HG03565 (cell line): ENCODE results near the gene KCNJ12.
"Not testable (repeated sequence)": the region's sequence is repeated elsewhere in the genome, so short reads cannot be mapped to it uniquely, and the experiment has no call there.

ENCODE experiments used
- ATAC-seq: cut with Tn5 transposase; IDR thresholded peaks from one replicate; pipeline ENCODE4 v1.9.1; 2021; ENCODE audit warnings: mild to moderate bottlenecking, moderate library complexity; ENCODE audit not compliant: unreplicated experiment

KCNJ12 gene

DNA sequence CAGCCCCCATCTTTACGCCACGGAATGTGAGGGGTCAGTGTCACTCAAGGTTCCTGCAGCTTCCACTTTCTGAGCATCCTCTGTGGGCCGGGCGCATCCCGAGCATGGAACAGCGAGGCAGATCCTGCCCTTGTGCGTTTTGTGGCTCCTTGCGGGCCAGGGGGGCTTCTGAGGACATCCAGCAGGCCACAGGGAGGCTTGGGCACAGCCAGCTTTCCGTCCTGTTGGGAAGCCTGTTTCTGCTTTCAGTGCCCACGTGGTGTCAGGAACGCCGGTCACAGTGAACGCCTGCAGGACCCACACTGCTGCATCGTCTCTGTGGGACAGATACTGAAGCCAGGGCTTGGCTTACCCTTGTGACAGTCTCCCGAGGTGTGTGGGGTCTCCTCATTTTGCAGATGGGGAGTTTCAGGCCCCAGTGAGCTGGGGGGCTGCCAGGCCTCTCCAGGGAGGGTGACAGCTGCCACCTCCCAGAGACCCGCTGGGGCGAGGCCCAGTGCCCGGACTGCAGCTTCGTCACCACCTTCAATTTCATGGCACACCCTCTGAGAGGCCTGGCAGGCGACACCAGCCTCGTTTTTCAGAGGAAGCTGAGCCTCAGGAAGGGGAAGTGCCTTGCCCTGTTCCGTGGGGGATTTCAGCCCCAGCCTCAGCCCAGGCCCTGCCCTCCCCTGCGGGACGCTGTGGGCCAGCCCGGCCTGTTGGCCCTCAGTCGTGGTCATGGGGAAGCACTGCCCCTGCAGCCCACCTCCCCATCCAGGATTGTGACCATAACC, 29.0 kb downstream of the KCNJ12 start:
- not testable (repeated sequence) for ATAC-seq

DNA sequence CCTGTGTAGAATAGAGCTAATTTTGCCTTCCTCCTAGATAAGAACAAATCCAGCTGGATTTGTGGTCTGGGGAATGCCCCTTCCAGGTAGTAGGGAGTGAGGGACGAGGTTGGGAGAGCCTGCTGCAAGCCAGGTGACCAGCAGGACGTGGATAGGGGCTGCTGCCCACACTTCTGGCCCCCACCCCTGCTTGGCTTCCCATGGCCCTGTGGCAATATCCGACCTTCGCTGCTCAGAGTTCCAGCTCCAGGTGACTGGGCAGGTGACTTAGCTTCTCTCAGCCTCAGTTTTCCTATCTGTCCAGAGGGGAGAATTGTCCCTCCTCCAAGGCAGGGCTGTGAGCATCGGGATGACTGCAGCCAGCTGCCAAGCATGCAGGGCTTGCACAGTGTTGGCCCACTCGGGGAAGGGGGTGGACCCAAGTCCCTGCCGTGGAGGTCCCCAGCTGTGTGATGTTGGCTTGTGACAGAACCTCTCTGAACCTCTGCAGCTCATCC, 29.8 kb downstream of the KCNJ12 start:
- ATAC-seq, result not testable (repeated sequence)

DNA sequence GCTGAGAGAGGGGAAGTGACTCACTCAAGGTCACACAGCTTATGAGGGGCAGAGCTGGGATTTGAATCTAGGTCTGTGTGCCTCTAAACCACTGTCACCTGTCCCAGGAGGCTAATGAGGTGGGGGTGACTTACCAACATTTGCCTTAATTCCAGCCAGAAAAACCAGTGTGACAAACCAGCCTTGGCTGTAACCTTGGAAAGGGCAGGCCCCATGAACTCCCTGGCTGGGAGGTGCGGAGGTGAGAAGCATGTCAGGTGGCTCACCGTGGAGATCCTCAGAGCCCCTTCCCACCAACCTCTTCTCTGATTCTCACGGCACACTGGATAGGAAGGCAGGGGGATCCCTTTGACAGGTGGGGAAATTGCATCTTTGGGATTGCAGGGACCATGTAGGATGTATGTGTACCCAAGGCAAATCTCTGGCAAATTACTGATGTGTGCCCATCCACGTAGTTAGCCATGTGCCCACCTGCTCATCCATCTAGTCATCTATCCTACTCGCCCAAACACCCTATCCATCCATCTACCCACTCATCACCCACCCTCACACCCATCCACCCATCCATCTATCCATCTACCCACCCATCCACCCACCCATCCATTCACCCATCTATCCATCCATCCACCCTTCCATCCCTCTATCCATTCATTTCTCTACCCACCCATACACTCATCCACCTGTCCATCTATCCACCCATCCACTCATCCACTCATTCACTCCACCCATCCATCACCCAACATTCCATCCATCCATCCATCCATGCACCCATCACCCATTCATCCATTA, 30.7 kb downstream of the KCNJ12 start:
- ATAC-seq, result not testable (repeated sequence)

DNA sequence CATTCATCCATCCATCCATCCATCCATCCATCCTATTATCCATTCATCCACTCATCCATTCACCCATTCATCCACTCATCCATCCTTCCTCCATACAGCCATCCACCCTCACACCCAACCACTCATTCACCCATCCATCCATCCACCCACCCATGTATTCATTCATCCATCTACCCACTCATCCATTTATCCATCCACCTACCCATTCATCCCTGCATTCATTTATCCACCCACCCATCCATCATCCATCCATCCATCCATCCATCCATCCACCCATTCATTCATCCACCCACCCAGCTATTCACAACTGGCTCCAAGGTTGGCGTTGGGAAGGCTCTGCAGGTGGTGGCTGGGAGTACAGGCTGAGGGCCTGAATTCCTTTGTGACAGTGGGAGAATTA, 31.6 kb downstream of the KCNJ12 start:
- not testable (repeated sequence) for ATAC-seq

DNA sequence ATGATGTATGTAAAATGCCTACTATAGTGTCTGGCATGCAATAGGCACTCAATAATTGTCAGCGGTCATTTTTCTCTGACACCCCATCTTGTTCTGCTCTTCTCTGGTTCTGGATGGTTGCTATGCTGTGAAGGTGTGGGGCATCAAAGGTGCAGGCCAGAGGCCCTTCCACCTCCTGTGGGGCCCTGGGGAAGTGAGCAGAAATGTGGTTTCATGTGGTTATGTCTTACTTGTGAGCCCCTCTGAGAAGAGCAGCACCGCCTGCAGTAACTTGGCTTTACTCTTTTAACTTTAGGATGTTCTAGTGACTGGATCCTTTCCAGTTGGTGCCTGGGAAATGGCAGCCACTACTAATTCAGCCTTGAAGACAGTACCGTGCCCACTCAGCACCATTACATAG, 32.1 kb downstream of the KCNJ12 start:
- not testable (repeated sequence) for ATAC-seq

DNA sequence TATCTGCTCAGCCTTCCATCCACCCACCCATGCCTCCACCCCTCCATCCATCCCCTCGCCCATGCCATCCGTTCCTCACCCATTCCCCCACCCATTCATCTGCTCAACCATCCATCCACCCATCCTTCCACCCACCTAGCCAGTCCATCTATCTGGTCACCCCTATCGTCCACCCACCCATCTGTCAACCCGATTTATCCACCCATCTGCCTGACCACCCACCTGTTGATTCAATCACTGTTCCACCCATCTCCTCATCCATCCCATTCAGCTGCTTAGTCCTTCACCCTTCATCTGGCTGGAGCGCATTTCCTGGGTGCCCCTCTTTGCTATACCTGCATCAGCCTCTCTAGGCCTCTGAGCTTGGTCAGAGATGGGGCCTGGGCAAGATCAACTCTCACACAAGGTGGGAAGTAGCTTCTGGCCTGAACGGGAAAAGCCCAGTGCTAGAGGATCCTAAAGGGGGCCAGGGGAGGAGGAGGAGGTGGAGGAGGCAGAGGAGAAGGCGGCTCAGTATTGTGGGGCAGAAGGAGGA, 32.7 kb downstream of the KCNJ12 start:
- ATAC-seq, result not testable (repeated sequence)

DNA sequence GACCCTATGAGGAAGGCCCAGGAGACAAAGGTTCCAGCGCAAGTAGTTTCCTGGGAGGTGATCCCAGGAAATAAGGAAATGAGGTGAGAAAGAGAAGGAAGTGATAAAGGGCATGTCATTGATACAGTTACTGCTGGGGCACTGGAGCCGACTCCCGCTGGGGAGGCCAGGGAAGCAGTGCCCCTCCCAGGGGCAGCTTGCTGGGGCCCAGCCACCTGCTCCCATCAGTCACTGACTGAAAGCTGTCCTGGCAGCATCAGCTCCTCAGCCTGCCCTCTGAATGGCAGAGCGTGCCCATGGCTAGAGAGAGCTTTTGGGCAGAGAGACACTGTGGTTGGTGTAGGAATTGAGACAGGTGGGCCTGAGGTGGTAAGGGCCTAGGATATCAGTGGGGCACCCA, 33.2 kb downstream of the KCNJ12 start:
- ATAC-seq, result not testable (repeated sequence)

DNA sequence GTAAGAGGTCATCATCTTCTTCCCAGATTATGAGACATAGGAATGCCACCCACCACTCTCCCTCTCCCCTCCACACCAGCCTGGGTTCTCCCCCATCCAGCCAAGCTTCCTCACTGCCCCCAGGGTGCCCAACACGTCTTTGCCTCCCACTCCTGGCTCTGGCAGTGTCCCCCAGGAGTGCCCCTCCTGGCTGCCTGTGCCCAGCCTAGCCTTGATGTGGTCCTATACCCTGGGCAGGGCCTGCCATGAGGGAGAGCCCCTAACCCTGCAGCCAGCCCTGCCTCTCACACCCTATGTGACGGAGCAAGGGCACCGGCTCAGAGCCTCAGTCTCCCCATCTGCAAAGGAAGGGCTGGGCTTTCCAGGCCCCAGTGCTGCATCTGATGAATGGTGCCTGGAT, 33.8 kb downstream of the KCNJ12 start:
- not testable (repeated sequence) for ATAC-seq

DNA sequence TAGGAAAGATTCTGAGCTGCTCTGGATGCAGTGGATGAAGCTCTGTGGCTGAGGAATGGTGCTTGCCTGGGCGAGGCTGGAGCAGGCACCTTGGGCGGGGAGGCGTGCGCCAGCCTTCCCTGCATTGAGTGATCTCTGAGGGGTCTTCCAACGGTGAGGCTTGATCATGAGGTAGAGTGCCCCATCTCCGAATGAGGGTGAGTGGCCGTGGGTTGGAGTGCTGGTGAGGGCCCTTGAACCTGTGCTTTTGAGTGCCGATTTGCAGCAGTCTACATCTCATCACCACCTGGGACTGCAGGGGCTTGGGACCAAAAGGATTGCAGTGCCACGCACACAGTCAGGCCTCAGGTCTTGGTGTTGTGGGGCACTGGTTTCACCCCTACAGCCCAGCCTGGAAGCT, 34.2 kb downstream of the KCNJ12 start:
- not testable (repeated sequence) for ATAC-seq

DNA sequence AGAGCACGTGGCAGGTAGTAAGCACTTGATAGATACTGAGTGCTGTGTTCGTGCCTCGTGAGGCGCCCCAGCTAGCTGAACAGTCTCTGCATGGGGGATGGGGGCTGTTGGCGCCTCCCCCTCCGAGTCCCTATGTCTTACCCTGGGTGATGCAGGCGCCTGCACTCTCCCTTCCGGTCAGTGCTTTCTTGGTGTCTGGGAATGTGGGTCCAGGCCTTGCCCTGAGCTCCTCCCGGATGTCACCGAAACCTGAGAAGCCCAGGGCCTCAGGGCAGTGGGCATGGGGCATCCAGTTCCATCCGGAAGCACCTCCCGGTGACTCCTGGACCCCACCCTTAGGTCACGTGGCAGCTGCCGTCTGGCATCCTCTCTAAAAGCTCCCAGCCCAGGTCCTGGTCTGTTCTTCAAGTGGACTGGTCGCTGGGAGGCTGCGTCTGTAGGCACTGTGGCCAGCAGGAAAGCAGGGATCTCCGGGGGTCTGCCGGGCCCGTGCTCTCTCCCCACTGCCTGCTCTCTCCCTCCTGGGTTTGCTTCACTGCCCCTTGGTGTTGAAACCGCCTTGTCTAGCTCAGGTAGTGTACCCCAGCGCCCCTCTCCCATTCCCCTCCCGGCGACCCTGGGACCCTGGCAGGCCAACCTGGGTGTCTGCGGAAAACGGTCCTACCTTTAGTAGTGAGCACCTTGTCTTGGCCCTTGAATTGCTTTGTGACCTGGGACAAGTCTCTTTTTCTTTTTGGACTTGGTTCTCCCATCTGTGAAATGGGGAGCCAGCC, 34.9 kb downstream of the KCNJ12 start:
- not testable (repeated sequence) for ATAC-seq

DNA sequence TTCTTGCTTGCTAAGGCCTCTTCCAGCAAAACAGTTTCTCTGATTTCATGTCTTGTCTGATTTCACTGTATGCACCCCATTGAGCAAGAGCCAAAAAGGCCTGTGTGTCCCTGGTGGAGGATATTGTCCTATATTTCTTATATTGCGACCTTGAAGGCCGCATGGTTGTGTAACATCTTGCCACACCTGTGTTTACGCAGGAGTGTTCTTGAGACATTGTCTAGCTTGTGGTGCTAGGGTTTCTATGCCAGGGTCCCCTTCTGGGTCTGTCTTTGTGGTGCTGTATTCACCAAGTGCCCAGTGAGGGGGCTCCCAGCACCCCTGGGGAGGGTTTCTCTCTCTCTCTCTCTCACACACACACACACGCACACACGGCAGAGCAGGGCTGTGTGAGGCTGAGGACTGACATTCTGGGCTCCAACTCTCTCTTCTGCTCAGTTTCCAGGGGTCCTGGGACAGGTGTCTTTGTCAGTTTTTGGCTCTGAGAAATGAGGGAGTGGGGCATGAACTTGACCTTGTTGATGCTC, 35.6 kb downstream of the KCNJ12 start:
- not testable (repeated sequence) for ATAC-seq

DNA sequence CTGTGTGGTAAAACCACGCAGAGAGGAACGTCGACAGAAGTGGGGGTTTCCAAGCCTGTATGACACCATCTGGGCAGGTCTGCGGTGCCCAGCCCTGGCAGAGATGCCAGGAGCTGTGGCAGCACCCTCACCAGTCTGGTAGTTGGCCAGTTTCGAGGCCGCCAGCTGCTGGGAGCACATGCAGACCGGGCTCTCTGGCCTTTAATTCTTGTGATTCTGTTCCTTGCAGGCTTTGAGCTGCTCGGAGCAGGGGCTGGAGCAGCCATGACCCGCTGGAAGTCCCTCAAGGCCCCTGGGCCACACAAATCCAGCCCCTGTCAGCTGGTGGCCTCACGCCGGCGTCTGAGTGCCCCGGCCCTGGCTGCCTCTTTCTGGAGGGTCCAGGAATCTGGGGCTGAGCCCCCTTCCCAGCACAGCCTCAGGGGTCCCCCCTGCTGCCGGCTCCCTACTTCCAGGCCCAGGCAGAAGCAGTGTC, 36.1 kb downstream of the KCNJ12 start:
- ATAC-seq, result not testable (repeated sequence)

DNA sequence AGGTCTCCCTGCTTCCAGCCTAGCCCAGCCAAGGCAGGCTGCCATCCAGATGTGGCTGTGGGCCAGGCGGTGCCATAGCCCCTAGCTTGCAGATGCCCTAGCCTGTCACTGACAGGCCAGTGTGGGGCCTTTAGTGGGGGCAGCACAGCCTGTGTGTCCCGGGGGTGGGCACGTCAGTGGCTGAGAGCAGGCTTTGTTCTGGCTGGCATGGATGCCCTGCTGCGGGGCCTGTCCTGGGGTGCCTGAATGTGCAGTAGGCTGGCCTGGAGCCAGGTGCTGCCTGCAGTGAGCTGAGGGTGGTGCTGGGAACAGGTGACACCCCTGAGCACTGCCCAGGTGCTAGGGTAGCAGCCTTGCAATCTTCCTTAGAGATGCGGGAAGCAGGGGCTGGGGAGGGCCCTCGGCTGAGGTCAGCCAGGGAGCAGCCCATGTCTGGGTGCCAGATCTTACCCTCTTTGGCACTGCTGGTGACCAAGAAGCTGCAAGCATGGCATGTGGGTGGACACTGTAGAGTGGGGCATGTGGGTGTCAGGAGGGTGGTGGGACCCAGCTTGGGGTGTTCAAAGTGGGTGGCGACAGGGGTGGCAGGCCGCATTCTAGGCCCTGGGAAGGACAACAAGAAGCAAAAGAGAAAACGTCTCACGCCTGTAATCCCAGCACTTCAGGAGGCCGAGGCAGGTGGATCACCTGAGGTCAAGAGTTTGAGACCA, 37.6 kb downstream of the KCNJ12 start:
- not testable (repeated sequence) for ATAC-seq

DNA sequence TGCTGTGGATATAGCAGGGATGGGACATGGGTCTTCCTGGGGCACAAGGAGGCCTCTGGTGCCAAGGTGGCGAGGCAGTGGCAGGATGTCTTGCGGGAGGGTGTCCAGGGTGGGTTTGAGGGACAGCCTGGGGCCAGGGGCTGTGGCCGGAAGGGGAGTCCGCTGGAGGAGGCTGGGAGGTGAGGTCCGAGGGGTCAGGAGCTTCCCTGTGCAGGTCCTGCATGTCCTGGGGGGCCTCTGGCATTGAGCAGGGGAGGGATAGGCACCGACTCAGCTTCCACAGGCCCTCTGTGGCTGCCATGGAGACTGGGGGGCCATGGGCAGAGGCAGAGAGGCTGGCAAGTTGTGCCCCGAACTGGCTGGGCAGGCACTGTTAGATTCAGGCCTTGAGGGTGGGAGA, 38.5 kb downstream of the KCNJ12 start:
- not testable (repeated sequence) for ATAC-seq

DNA sequence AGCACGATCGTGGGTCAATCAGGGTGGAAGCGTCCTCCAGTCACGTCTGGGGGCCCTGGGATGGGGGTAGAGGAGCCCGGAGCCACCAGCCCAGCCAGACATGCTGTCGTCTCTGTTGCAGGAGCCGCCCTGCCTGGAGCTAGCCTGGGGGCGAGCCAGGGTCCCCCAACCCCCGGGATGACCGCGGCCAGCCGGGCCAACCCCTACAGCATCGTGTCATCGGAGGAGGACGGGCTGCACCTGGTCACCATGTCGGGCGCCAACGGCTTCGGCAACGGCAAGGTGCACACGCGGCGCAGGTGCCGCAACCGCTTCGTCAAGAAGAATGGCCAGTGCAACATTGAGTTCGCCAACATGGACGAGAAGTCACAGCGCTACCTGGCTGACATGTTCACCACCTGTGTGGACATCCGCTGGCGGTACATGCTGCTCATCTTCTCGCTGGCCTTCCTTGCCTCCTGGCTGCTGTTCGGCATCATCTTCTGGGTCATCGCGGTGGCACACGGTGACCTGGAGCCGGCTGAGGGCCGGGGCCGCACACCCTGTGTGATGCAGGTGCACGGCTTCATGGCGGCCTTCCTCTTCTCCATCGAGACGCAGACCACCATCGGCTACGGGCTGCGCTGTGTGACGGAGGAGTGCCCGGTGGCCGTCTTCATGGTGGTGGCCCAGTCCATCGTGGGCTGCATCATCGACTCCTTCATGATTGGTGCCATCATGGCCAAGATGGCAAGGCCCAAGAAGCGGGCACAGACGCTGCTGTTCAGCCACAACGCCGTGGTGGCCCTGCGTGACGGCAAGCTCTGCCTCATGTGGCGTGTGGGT, 39.2 kb downstream of the KCNJ12 start:
- not testable (repeated sequence) for ATAC-seq

DNA sequence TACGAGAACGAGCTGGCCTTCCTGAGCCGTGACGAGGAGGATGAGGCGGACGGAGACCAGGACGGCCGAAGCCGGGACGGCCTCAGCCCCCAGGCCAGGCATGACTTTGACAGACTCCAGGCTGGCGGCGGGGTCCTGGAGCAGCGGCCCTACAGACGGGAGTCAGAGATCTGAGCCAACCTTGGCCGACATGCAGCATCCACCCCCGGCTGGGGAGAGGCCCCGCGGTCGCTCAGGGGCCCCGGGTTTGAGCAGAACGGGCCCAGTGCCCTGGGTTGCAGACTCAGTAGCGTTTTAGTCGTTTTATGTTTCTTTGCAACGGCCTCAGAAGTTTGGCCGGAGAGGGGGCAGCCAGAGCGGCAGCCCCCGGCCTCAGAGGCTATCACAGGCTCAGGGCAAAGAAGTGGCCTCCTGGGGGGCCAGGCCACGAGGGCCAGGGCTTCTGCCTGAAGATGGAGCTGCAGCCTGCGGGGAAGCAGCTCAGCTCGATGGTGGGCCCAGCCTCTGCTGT, 40.4 kb downstream of the KCNJ12 start:
- ATAC-seq, result not testable (repeated sequence)

DNA sequence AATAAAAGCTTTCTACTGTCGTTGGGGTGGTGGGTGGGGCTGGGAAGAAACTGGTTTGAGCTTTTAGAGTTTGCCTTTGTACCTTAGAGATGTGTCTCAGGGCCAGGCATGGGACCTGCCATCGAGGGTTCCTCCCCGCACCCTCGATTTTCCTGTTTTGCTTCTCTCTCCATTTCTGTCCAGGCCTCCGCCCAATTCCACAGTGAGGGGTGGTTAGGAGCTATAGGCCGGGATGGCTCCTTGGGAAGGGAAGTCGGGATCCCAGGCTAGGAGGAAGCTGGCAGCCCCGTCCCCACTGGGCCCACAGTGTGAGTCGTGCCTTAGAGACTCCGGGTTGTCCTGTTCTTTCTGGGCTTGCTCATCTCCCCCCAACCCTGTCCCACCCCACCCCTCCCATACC, 41.2 kb downstream of the KCNJ12 start:
- not testable (repeated sequence) for ATAC-seq

DNA sequence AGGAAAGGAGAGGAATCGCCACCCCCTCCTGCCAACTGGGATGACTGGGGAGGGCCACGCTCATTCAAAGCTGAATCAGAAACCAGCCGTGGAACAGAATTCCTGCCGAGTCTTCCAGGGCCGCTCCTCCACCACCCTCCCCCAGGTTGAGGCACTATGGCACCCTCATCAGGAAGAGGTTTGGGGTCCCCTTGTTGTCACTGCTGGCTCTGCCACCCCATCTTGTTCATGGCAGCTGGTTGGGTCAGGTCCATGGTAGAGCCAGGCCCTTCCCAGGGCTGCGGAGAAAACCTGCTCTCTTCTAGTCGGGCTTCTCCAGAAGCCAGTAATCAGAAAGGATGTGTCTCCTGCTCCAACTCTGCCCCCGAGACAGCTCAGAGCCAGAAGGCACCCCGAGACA, 41.8 kb downstream of the KCNJ12 start:
- no peak for ATAC-seq
